Urothelium cell line (cell line): ENCODE measurements around the gene ZNF467.

Source experiments
- DNase-seq: peaks from one replicate; pipeline ENCODE4 v3.0.0; 2011; ENCODE audit warnings: low spot score, mixed read lengths
- FAIRE-seq: peaks from 2 replicates; lab custom pipeline; 2011; peaks lifted over from hg19 to GRCh38; lab: Jason Lieb, UNC

The ZNF467 gene

GRCh38 chr7:149773446-149774236 is at the start of gene ZNF467:
Gene ZNF467 (minus strand): TSS chr7:149773588. CDS start chr7:149771032, 2,556 bp downstream.
- peak; percentile 35 for DNase-seq
- no peak for FAIRE-seq

GRCh38 chr7:149822353-149822943 is 49.1 kb upstream of the ZNF467 start:
- DNase-seq (no peak), FAIRE-seq (no peak)

GRCh38 chr7:149821191-149822148 is 48.1 kb upstream of the ZNF467 start:
- FAIRE-seq (no peak), DNase-seq (no peak)

GRCh38 chr7:149820622-149821190 is 47.3 kb upstream of the ZNF467 start:
- FAIRE-seq (no peak), DNase-seq (no peak)

- FAIRE-seq (no peak), DNase-seq (no peak)
Measured at GRCh38 chr7:149819961-149820340, 46.6 kb upstream of the ZNF467 start.

- DNase-seq (no peak), FAIRE-seq (no peak)
Measured at GRCh38 chr7:149819141-149819960, 46.0 kb upstream of the ZNF467 start.

GRCh38 chr7:149818536-149818840 is 45.1 kb upstream of the ZNF467 start:
- FAIRE-seq (no peak), DNase-seq (no peak)

GRCh38 chr7:149817836-149818535 is 44.6 kb upstream of the ZNF467 start:
- DNase-seq (no peak), FAIRE-seq (no peak)

GRCh38 chr7:149817301-149817771 is 43.9 kb upstream of the ZNF467 start:
- no peak for FAIRE-seq
- DNase-seq, result no peak

- no peak for FAIRE-seq
- DNase-seq, result no peak
Measured at GRCh38 chr7:149816794-149817193, 43.4 kb upstream of the ZNF467 start.

- no peak for FAIRE-seq
- no peak for DNase-seq
Measured at GRCh38 chr7:149816267-149816751, 42.9 kb upstream of the ZNF467 start.

GRCh38 chr7:149815661-149816266 is 42.4 kb upstream of the ZNF467 start:
- DNase-seq, result no peak
- FAIRE-seq, result no peak

GRCh38 chr7:149815121-149815520 is 41.7 kb upstream of the ZNF467 start:
- DNase-seq (no peak), FAIRE-seq (no peak)

- no peak for FAIRE-seq
- DNase-seq, result no peak
Measured at GRCh38 chr7:149814494-149814893, 41.1 kb upstream of the ZNF467 start.

GRCh38 chr7:149813254-149814035 is 40.1 kb upstream of the ZNF467 start:
- no peak for DNase-seq
- FAIRE-seq, result no peak

GRCh38 chr7:149811831-149812490 is 38.6 kb upstream of the ZNF467 start:
- FAIRE-seq (no peak), DNase-seq (no peak)

GRCh38 chr7:149811221-149811620 is 37.8 kb upstream of the ZNF467 start:
- DNase-seq, result no peak
- FAIRE-seq, result no peak

GRCh38 chr7:149809215-149809614 is 35.8 kb upstream of the ZNF467 start:
- no peak for DNase-seq
- no peak for FAIRE-seq
